ENCODE results near the gene RHOT2.

GRCh38 chr16:661184-661821 lies 6.6 kb upstream of the RHOT2 start:
- TF ChIP-seq CTCF (IDR thresholded peaks at IDR 0.05; ENCODE audit: low read depth, low read length) (no peak), POLR2A (IDR thresholded peaks at IDR 0.05; ENCODE audit: extremely low read depth, insufficient read length) (no peak), MAX (IDR thresholded peaks at IDR 0.05; ENCODE audit: low read depth, low read length) (no peak)

All from NB4 (cell line).